DMS153 treated with DMSO at 0.1 percent for 48 hours (cell line): ENCODE data around the gene KRTAP1-1.
"Not testable (repeated sequence)": the region's sequence is repeated elsewhere in the genome, so short reads cannot be mapped to it uniquely, and the experiment has no call there.

Experiments
- DNase-seq: peaks from one replicate; lab custom pipeline; 2025; ENCODE audit not compliant: unreplicated experiment; lab: John Stamatoyannopoulos, UW

KRTAP1-1 gene

DNA sequence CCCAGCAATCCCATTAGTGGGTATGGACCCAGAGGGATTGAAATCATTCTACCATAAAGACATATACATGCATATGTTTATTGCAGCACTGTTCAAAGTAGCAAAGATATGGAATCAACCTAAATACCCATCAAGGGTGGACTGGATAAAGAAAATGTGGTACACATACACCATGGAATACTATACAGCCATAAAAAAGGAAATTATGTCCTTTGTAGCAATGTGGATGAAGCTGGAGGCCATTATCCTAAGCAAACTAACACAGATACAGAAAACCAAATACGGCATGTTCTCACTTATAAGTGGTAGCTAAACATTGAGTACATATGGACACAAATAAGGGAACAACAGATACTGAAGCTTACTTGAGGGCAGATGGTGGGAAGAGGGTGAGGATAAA is 16.3 kb upstream of the KRTAP1-1 start:
- DNase-seq = no peak

GRCh38 chr17:41055130-41055529 is 13.9 kb upstream of the KRTAP1-1 start, which contains the start of gene KRTAP2-2:
Gene KRTAP2-2 (minus strand): TSS chr17:41055230. CDS start chr17:41055211, 19 bp downstream.
- DNase-seq = not testable (repeated sequence)

DNA sequence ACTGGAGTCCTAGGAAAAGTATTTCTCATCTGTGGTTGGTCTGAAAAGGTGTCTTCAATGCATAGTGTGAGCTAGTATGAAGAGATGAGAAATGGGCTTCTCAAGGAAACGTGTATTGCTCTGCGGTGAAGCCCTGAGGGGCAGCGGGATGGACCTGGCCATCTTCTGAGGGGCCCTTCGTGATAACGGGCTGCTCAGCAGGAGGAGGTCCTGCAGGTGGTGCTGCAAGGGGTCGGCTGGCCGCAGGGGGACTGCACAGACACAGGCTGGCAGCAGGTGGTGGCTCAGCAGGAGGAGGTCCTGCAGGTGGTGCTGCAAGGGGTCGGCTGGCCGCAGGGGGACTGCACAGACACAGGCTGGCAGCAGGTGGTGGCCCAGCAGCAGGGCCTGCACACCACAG is 13.3 kb upstream of the KRTAP1-1 start:
- DNase-seq = not testable (repeated sequence)

GRCh38 chr17:41054025-41054424 is 12.8 kb upstream of the KRTAP1-1 start:
- no peak for DNase-seq

DNA sequence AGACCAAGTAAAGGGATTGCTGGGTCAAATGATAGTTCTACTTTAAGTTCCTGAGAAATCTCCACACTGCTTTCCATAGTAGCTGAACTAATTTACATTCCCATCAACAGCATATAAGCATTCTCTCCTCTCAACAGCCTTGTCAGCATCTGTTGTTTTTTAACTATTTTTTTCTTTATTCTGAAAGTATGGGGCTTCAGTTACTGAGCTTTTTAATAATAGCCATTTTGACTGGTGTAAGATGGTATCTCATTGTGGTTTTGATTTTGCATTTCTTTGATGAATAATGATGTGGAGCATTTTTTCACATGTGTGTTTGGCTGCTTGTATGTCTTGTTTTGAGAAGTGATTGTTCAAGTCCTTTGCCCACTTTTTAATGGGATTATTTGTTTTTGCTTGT is 11.3 kb upstream of the KRTAP1-1 start:
- no peak for DNase-seq

DNA sequence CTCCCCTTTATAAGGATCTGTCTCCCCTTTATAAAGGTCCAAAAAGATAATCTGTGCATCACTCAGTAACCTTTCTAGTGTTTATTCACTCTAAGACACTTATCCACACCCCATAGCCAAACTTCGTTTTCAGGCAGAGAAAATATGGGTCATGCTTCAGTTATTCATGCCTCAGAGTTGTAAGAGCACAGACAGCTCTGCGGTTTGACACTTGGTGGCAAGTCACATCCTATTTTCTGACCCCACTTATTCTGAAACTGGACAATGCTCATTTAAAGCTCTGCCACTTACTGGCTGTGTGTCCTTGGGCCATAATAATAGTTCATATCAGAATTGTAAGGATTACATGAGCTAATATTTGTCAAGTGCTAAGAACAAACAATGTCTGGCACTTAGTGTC is 7.9 kb upstream of the KRTAP1-1 start:
- DNase-seq = no peak

DNA sequence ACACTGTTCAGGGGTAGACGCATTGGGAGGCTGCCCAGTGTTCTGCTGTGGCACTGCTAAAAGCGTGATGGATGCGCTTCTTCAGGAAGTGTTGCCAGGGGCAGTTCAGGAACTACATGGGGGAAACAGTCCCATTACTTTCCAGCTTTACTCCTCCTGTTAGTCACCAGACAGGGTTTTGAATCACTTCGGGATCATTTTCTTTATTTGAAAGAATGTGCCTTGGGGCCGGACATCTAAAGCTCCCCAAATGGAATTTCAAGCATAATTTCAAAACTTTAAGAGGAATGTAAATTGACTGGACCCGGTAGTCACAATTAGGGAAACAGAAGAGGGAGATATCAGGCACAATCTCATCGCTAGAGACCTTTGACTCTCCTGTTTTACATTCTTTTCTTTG is 7.2 kb upstream of the KRTAP1-1 start:
- no peak for DNase-seq

DNA sequence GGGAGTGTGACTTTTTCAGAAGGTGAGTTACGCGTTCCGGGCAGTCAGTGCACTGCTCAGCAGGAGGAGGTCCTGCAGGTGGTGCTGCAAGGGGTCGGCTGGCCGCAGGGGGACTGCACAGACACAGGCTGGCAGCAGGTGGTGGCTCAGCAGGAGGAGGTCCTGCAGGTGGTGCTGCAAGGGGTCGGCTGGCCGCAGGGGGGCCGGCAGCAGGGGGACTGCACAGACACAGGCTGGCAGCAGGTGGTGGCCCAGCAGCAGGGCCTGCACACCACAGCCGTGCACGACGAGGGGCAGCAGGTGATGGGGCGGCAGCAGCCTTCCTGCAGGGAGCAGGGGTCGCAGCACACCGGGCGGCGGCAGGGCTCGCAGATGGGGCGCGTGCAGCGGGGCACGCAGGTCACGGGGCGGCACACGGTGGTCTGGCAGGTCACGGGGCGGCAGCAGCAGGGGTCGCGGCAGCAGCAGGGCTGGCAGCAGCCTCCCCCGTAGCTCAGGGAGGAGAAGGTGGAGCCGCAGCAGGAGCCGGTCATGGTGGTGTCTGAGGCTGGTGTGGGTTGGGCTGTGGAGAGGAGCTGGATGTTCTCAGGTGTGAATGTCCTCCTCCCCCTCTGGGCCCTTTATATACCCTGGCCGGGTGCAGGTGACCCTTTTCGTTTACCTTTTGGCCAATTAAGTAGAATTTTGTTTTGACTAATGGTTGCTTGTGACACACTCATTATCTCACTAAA is 5.7 kb upstream of the KRTAP1-1 start, which contains the start of gene KRTAP2-1:
KRTAP2-1 (minus strand) TSS at position 582 of the 731 bp plus-strand sequence; CDS start at position 533, 49 bp downstream.
- not testable (repeated sequence) for DNase-seq

GRCh38 chr17:41042953-41043352 is 1.7 kb upstream of the KRTAP1-1 start:
- DNase-seq = no peak

GRCh38 chr17:41037853-41038350 is 3.3 kb downstream of the KRTAP1-1 start:
- no peak for DNase-seq

- DNase-seq = not testable (repeated sequence)
Measured at GRCh38 chr17:41034346-41034935, 6.8 kb downstream of the KRTAP1-1 start, which contains the start of gene KRTAP1-3. Gene KRTAP1-3 (minus strand): TSS chr17:41034874. CDS start chr17:41034821, 53 bp downstream.

GRCh38 chr17:41029633-41030245 is 11.5 kb downstream of the KRTAP1-1 start, which contains the start of gene KRTAP1-4:
Gene KRTAP1-4 (minus strand): TSS chr17:41030195. CDS start chr17:41030078, 117 bp downstream.
- DNase-seq = no peak

DNA sequence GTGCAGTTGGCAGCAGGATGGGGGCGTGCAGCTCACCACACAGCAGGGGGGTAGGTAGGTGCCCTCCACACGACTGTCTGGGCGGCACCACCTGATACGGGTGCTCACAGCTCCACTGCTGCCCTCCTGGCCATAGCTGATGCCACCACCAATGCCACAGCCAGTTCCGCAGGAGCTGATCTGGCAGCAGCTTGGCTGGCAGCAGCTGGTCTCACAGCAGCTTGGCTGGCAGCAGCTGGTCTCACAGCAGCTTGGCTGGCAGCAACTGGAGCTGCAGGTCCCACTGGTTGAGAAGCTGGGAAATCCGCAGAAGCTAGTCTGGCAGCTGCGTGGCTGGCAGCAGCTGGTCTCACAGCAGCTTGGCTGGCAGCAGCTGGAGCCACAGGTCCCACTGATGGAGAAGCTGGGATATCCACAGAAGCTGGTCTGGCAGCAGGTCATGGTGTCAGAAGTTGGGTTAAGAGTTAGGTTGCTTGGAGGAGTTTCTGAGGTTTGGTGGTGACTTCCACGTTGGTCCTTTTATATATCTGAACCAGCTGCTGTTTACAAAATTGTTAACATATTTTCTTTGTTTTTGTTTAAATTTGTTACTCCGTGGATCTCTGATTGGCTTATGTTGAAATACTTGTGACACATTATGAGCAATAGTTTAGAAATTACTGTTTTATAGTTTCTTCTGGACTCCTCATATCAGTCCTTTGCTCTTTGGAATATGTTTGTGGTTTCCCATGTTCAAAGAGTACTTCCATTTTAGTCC is 14.4 kb downstream of the KRTAP1-1 start, which contains the start of gene KRTAP1-5:
KRTAP1-5 (minus strand) TSS at position 494 of the 757 bp plus-strand sequence; CDS start at position 441, 53 bp downstream.
- no peak for DNase-seq

- DNase-seq = no peak
Measured at GRCh38 chr17:41024697-41025096, 16.6 kb downstream of the KRTAP1-1 start.

- DNase-seq = no peak
Measured at GRCh38 chr17:41020336-41020735, 20.9 kb downstream of the KRTAP1-1 start.

- DNase-seq = no peak
Measured at GRCh38 chr17:41019415-41019814, 21.8 kb downstream of the KRTAP1-1 start.

- DNase-seq = no peak
Measured at GRCh38 chr17:41018541-41018940, 22.7 kb downstream of the KRTAP1-1 start.

DNA sequence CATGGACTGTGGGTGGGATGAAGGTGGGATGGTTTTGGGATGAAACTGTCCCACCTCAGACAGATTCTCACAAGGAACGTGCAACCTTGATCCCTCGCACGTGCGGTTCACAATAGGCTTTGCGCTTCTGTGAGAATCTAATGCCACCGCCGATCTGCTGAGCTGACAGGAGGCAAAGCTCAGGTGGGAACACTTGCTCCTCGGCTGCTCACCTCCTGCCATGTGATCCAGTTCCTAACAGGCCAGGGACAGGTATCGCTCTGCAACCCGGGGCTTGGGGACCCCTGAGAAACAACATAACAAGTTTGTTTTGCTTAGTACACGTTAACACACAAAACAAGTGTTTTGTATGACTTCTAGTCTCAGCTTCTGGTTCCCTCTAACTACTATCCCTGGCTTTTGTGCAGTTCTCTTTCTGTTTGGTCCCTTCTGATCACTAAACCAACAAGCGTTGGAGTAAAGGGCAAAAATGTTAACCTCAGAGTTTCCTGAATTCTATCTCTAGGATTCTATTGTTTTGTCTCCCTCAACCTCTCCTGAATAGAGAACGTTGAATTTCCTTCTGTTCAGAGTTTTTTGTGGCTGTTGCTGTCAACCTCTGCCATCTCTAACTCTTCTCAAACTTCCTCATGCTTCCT is 24.6 kb downstream of the KRTAP1-1 start:
- no peak for DNase-seq

- DNase-seq = no peak
Measured at GRCh38 chr17:41015454-41015853, 25.8 kb downstream of the KRTAP1-1 start.

DNA sequence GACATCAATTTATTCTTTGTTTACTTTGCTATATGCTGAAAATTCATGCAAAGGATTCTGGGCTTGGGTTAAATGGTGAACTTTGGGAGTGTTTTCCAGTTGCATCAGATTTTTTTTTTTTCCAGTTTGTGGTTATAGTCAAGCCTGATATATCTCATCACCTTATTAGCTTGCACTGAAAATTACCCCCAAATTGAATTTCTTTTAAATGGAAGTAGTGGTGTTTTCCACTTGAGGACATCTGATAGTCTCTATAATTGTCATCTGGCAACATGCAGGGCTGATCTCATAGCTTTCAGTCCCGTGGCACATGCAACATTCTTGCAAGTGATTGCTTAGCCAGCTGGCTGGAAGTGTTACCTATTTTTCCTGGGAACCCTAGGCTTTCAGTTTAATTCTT is 27.6 kb downstream of the KRTAP1-1 start:
- no peak for DNase-seq
